GM18517 (cell line): ENCODE measurements around the gene PTH2.

ENCODE experiments used
- ATAC-seq: cut with Tn5 transposase; IDR thresholded peaks from one replicate; pipeline ENCODE4 v1.9.1; 2021; ENCODE audit warnings: mild to moderate bottlenecking, moderate library complexity; ENCODE audit not compliant: unreplicated experiment

The PTH2 gene

DNA sequence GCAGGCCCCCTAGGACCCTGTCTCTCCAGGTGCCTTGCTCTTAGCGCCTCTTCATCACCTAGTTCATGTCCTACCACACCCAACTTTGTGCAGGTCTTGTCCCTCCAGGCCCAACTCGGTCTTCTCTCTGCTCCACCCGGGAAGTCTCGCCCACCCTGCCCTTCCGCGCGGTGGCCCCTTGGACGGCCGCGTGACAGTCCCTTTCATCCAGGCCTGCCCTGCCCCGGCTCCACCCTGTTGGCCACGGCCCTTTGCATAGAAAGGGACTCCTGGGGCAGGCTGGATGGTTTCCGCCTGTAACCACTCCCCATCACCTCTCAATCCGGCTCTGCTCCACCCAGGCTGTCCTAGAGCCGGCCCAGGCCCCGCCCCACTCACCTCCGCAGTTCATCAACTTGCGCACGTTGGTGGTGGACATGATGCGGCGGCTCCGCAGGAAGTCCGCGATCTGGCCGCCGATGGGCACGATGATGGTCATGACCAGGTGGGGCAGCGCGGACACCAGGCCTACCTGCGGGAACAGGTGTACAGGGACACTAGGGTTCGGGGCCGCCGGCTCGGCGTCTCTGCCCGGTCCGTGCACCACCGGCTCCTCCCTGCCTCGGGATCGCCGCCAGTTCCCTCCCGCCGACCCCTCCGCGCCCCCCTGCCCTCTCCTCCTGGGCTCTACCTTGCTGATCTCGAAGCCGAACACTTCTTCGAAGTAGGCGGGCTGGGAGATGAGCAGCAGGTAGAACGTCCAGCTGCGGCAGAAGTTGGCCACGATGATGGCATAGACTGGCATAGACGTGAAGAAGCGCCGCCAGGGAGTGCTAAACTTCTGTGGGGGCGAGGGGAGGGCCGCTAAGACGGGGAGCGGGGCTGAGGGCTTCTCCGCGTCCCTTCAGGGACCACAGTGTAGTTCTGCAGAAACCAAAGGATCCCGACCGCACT is 9.2 kb upstream of the PTH2 start:
- no peak for ATAC-seq

DNA sequence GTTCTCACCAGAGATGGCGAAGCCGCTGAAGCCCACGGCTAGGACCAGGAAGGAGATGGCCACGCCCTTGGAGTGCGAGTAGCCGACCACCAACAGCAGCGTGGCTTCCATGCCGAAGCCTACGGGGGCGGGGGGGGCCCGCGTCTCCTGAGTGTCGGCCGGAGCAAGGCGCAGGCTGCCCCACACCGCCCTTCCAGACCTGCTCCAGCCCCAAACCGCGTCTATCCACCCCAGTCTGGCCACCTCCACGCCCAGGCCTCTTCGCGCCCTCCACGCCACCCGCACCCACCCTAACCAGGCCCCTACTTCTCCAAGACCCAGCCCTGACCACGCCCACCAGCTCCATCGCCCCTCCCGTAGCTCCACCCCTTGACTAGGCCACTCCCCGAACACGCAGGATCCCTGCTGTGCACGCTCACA is 8.1 kb upstream of the PTH2 start:
- ATAC-seq, result no peak

DNA sequence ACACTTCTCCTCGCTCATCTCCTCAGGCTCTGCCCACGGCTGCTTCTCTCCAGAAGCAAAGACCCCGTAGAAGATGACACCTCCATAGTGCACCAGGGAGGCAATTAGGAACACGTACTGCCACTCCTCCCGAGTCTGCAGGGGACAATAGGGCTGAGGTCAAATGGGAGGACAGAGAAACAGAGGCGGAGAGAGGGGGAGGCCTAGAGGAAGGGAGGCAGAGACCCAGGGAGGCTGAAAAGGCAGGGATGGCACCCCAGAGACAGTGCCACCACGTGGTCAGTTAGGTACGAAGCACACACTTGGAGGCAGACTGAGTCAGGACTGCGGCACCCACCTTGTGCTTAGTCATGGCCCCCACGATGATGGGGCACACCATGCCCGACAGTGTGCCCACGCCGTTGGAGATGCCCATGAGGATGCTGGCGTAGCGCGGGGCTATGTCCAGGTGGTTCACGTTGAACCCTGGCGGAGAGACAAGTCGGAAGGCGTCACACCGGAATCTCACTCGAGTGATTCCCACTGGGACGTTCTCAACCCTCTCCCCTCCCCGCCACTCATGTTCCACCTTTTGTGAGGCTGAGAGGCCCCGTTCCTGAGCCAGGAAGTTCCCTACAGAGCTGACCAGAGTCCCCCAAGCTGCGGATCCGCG is 7.6 kb upstream of the PTH2 start:
- ATAC-seq, result no peak

DNA sequence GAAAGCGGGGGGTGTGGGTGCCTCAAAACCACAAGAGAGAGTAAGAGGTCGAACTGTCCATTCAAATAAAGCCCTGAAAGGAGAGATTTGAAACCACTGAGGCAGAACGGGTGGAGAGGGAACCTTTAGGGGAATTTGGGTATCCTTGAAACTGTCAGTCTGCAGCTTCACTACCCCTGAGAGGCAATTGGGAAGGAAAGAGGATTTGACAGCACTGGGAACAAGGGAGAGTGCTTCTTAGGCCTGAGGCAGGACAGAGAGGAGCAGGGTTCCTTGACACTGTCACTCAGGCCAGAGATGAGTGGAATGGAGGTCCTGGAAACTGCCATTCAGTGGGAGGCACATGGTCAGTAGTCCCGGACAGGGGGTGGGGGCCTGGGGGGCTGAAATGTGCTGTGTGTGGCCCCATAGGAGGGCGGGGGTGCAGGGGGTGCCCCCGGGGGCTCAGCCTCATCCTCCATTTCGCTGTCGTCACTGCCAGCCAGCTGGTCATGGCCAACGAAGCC is 7.0 kb upstream of the PTH2 start:
- ATAC-seq, result no peak

DNA sequence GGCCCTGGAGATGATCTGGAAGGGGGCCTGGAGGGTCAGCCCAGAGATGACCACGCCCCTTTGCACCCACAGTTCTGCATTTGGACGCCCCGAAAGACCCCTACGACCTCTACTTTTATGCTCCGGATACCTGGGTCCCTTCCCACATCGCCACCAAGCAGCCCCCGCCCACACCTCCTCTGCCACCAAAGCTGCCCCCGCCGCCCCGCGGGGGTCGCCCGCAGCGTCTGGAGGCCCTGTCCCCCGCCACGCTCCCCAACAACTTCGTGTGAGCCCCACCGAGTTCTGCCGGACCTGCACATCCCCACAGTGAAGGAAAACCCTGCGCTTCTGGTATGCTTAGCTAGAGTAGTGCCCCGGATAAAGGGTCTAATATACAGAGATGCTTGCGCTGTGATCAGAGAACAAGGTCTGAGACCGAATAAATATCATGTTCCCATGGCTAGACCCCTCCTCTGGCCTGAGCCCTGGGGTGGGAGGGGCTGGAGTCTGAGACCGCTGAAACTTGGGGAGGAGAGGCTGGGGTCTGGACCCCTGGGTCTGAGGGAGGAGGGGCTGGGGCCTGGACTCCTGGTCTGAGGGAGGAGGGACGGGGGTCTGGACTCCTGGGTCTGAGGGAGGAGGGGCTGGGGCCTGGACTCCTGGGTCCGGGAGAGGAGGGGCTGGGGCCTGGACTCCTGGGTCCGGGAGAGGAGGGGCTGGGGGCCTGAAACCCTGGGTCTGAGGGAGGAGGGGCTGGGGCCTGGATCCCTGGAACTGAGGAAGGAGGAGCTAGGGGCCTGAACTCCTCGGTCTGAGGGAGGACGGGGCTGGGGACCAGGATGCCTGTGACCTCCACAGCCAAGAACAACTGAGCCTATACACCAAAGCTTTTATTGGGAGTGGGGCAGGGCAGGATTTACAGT is 5.6 kb upstream of the PTH2 start:
- no peak for ATAC-seq

DNA sequence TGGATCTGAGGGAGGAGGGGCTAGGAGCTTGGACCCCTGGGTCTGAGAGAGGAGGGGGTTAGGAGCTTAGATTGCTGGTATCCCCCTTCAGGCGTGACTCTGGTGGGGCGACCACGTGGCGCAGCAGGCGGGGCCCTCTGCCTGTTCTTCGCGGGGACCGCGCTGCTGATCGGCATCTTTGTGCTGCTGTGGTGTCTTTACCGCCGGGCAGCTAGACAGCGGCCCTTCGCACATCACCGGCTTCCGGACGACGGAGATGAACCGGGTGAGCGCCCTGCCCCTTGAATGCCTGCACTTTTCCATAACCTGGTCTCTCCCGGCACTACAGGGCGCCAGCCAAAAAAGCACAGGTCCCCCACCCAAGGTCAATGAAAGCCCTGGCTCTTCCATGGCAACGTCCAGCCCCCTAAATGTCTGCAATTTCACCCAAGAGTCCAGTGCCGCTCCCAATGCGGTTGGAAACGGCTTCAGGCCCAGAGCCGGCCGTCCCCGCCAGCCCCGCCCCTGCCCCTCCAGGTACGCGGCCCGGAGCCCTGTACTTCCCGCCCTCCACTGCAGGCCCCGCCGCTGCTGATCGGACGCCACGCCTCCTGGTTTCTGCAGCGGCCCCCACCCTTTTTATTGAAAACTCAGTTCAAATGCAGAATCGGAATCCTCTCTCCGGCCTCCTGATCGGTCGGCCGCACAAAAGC is 4.8 kb upstream of the PTH2 start:
- no peak for ATAC-seq

DNA sequence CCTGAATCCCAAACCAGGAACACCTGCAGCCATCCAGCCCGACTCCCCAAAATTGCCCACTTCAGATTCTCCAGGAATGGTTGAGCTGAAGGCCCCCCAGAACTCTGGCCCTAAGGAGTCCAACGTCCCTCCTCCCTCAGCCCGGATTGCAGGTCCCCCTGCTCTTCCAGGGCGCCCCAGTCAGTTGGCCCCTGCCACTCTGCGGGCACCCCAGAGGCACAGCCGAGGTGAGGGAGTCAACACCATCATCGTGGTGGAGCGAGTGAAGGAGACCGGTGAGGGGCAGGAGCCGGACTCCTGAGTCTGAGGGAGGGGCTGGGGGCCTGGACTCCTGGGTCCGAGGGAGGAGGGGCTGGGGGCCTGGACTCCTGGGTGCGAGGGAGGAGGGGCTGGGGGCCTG is 4.1 kb upstream of the PTH2 start:
- ATAC-seq, result no peak

DNA sequence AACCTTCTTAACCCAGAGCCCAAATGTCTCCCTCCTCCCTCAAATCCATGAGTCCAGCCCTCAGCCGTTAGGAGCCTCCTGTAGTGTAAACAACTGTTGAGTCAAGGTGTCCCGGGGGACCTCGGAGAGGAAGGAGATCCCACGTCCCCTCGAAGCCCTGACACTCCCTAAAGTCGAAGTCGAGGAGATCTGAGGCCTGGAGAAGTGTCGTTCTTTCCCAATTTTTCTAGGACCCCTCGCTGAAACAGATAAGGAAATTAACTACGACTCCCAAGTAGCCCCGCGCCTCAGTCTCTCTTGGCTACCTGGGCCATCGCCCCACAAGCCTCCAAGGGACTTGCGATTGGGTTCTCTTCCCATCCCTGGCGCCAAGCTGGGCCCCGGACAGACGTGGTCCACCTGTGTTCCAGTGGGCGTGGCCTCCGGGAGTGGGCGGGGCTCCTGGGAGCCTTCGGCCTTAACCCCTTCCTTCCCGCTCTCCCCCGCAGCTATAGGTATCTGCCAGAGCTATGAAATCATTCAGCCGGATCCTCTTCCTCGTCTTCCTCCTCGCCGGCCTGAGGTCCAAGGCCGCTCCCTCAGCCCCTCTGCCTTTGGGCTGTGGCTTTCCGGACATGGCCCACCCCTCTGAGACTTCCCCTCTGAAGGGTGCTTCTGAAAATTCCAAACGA is 2.8 kb upstream of the PTH2 start:
- no peak for ATAC-seq

DNA sequence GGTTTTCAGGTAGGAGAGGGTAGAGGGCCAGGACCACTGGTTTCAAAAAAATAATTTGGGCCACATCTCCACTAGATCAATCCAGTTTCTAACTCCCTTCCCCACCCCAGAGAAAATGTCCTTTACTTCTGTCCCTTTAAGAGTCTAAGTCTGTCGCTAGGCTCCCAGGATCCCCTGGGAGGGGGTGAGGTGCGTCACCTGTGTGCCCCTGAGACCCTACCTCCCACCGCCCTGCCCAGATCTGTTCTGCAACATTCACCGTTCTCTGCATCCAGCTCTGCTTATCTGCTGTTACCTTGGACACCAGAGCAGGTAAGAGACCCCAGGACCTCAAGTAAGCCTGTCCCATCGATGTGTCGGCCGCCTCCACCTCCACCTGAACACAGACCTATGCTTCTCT is 1.9 kb upstream of the PTH2 start, which contains the start of gene GFY:
GFY (plus strand) TSS at position 211 of the 400 bp plus-strand sequence. CDS start 1,043 bp downstream, outside the sequence.
- no peak for ATAC-seq

DNA sequence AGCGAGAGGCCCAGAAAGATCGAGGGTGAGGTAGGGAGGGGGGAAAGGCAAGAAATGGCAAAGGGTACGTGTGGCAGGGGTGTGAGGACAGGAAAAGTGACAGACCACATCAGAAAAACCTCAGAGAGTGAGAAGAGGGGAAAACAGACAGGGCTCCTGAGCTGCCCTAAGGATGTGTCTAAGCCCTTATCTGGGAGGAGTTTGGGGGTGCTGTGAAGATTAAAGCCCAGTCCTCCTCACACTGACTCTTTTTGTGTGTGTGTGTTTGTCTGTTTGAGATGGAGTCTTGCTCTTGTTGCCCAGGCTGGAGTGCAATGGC is 703 bp upstream of the PTH2 start:
- ATAC-seq, result no peak

DNA sequence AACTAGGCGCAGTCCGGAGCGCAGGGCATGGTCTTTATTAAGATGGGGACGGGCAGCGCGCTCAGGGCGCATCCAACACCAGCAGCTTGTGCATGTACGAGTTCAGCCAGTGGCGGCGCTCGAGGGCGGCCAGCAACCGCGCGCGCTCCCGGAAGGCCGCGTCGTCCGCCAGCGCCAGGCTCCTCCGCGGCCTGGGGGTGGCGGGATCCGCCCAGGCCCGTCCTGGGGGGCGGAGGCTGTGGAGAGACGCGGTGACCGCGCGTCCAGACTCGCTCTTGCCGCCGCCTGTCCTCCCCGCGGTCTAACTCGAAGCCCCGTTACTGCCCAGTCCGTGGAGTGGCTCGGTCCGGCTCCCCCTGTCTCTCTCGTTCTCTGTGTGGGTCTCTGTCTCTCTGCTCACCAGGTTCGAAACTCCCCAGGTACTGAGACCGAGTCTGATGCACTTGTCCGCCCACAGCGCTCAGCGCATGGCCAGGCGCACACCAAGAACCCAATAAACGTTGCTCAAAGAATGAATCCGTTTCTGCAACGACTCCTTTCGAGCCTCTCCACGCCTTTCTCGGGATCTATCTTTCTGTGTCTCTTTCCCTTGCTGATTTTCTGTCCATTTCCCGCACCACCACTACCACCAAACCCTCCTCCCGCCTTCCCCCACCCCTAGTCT is 702 bp downstream of the PTH2 start:
- ATAC-seq, result no peak

DNA sequence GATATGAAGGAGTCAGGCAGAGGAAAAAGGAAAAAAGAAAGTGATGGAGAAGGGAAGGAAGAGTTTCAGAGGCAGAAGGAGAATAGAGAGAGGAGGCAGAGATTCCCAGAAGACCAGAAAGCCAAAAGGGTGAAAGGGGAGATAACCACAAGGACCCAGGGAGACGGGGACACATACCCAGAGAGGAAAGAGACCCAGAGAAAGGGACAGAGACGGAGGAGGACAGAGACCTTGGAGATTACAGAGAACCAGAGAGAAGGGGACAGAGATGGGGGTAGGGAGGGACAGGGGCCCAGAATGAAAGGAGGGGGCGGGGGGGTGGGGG is 1.4 kb downstream of the PTH2 start:
- no peak for ATAC-seq

DNA sequence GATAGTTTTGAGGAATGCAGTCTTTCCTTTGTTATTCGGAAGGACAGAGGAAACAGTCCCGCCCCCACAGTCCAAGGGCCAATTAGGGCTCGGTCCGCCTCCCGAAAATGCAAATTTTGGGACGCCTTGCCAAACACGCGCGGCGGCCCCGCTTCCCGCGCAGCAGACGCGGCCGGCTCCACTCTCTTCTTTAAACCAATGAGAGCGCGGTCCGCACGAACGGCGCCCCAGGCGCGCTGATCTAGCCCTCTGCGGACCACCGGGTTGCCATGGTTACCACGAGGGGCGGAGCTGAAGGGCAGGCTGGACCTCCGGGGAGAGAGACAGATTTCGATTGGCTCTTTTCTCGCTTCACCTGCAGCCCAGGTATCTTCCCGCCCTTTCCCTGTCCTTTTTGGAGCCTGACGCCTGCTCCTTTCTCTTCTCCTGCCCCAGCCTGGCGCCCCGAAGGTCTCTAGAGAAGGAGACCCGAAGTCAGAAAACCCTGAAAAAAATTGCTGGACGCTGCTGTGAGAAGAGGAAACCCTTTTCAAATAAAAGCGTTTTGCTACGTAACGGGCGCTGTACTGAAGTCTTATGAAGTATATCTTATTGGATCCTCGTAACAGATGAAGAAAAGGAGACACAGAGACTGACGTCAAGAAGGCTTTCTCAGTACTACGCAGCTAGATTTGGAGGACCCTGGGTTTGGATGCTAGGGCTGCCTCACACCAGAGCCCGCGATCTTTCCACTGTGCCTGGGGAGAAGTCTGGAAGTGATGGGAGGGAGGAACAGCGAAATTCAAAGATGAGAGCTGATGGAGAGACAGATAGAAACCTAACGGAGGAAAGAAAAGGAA is 2.0 kb downstream of the PTH2 start:
- no peak for ATAC-seq

DNA sequence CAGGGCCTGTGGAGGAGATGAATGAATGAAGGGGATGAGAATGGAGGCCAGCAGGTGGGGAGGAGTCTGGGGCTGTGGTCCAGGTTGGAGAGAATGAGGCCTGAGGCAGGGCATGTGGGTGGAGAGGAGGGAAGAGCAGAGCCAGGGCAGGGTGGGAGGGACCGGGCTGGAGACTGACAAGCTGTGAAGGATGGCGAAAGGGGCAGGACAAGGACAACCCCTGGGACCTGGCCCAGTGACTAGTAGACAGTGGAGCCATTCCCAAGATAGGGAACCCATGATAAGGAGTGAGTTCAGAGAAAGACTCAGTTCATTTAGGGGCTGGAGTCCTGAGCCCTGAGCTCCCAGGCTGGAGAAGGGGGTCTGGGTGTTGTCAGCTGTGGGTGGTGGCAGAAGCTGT is 3.0 kb downstream of the PTH2 start:
- no peak for ATAC-seq

DNA sequence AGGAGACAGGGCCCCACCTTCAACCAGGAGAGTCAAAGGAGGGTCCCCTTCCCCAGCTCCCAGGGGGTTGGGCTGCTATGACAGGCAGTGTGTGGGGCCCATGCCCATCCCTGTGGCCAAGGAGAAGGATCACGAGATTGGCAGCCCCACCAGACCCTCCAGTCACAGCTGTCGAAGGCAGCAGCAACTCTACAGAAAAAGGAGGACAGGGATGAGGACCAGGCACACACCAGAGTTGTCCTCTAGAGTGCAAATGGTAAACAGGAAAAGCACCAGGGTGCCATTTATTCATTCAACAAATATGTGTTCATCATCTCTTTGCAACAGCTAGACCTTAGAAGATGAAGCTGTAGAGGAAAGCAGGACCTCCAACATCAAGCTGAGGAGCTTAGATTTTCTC is 4.1 kb downstream of the PTH2 start:
- no peak for ATAC-seq

DNA sequence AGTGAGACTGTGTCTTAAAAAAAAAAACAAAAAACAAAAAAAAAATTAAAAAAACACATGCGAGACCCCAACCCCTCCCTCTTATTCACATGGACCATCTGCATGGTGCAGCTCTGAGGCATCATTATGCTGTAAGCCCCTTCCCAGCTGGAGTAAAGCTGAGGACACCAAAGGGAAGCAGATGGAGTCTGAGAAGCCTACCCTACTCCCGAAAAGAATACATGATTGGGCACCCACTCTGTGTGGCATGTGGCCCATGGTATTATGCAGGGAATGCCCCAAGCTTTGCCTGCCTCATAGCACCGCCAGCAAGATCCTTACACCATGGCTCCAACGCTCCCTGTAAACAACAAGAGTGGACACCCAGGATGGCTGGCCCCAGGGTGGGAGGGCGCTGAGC is 4.7 kb downstream of the PTH2 start:
- no peak for ATAC-seq

DNA sequence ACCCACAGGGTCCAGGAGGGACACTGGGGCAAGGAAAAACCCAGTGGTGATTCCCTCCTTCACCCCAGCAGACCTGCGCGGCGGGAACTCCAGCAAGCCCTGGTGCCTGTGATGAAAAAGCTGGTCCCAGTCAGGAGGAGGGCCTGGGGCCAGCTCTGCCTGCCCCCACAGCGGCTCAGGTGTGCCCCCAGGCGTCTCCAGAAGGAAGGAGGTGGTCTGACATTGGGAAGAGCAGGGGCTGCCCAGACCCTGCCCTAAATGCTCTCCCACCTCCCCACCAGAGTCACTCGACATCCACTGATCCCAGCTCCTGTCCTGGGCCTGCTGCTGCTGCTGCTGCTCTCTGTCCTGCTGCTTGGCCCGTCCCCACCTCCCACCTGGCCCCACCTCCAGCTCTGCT is 6.2 kb downstream of the PTH2 start:
- no peak for ATAC-seq

DNA sequence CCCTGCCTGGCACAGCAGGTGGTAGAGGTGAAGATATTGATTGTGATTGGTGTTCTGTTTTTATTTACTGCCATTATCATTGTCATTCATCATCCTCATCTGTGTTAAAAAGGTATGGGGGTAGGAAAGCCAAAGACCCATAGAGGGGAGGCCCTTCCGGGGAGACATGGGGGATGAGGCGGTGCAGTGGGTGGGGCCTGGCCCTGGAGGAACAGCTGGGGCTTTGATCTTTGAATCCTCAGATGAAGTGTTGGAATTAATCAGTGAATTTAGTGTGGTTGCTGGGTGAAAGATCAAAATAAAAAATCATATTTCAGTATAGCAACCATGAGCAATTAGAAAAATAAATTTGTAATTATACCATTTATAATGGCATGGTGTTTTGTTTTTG is 7.4 kb downstream of the PTH2 start:
- ATAC-seq, result no peak
